ENCODE measurements around the gene C16orf46. TPM values are rescaled to one million over a fixed set of nuclear protein-coding genes. Genes with fewer than 3 reads are reported as not detected.
A peak's percentile ranks its signal among the peaks of the same experiment; 100 is the strongest.

The C16orf46 gene
- total RNA-seq, 2 donors from 2014 or later = 0.91 TPM; not detected in 1

- H3K4me1 Mint-ChIP-seq (ENCODE audit: low read depth) = no peaks in the 10 kb centered on the region
- no peak overlapping the region for H3K27ac Mint-ChIP-seq
- H3K9me3 Mint-ChIP-seq = no peaks in the 10 kb centered on the region
- H3K4me3 Mint-ChIP-seq = no peak overlapping the region
- no peak for DNase-seq
- H3K36me3 Mint-ChIP-seq (ENCODE audit: insufficient read depth in 2 of 2) = no peaks in the 10 kb centered on the region
- ATAC-seq (replicated peaks in 1 of 2) = no peak
- H3K27me3 Mint-ChIP-seq (ENCODE audit: low read depth) = no peaks in the 10 kb centered on the region
Measured at GRCh38 chr16:81067166-81067565, 9.9 kb downstream of the C16orf46 start.

GRCh38 chr16:81066681-81067080 lies 10.4 kb downstream of the C16orf46 start:
- DNase-seq = no peak
- no peaks in the 10 kb centered on the region for H3K4me1 Mint-ChIP-seq (ENCODE audit: low read depth)
- no peak for ATAC-seq (replicated peaks in 1 of 2)
- H3K36me3 Mint-ChIP-seq (ENCODE audit: insufficient read depth in 2 of 2) = no peaks in the 10 kb centered on the region
- H3K27me3 Mint-ChIP-seq (ENCODE audit: low read depth) = no peaks in the 10 kb centered on the region
- no peak overlapping the region for H3K27ac Mint-ChIP-seq
- H3K4me3 Mint-ChIP-seq = no peak overlapping the region
- no peaks in the 10 kb centered on the region for H3K9me3 Mint-ChIP-seq

GRCh38 chr16:81061871-81062608 lies 15.0 kb downstream of the C16orf46 start:
- DNase-seq (no peak), ATAC-seq (replicated peaks in 1 of 2) (no peak)
- H3K4me3 Mint-ChIP-seq = no peak overlapping the region
- H3K27me3 Mint-ChIP-seq (ENCODE audit: low read depth) = no peaks in the 10 kb centered on the region
- no peaks in the 10 kb centered on the region for H3K9me3 Mint-ChIP-seq
- H3K27ac Mint-ChIP-seq = no peak overlapping the region
- H3K4me1 Mint-ChIP-seq (ENCODE audit: low read depth) = no peaks in the 10 kb centered on the region
- H3K36me3 Mint-ChIP-seq (ENCODE audit: insufficient read depth in 2 of 2) = no peaks in the 10 kb centered on the region

- no peaks in the 10 kb centered on the region for H3K27me3 Mint-ChIP-seq (ENCODE audit: low read depth)
- H3K36me3 Mint-ChIP-seq (ENCODE audit: insufficient read depth in 2 of 2) = no peaks in the 10 kb centered on the region
- H3K27ac Mint-ChIP-seq = no peak overlapping the region
- no peaks in the 10 kb centered on the region for H3K9me3 Mint-ChIP-seq
- no peak overlapping the region for H3K4me3 Mint-ChIP-seq
- H3K4me1 Mint-ChIP-seq (ENCODE audit: low read depth) = no peaks in the 10 kb centered on the region
- DNase-seq = no peak
- no peak for ATAC-seq (replicated peaks in 1 of 2)
Measured at GRCh38 chr16:81061307-81061640, 15.8 kb downstream of the C16orf46 start.

GRCh38 chr16:81060576-81061306 lies 16.3 kb downstream of the C16orf46 start:
- no peaks in the 10 kb centered on the region for H3K36me3 Mint-ChIP-seq (ENCODE audit: insufficient read depth in 2 of 2)
- ATAC-seq (replicated peaks in 1 of 2) = no peak

GRCh38 chr16:81053761-81054160 lies 23.3 kb downstream of the C16orf46 start:
- peaks cover 7 to 12% of the 10 kb centered on the region in 2 donors for H3K36me3 Mint-ChIP-seq (ENCODE audit: insufficient read depth in 2 of 2)
- no peaks in the 10 kb centered on the region for H3K27me3 Mint-ChIP-seq (ENCODE audit: low read depth)
- no peak overlapping the region for H3K4me3 Mint-ChIP-seq
- H3K27ac Mint-ChIP-seq = no peak overlapping the region
- ATAC-seq (replicated peaks in 1 of 2) (no peak), DNase-seq (no peak)
- peaks cover 8% of the 10 kb centered on the region in 2 donors for H3K9me3 Mint-ChIP-seq
- no peaks in the 10 kb centered on the region for H3K4me1 Mint-ChIP-seq (ENCODE audit: low read depth)

More at GRCh38 chr16:81060576-81061306, 16.3 kb downstream of the C16orf46 start:
- Mint-ChIP-seq H3K4me1 (ENCODE audit: low read depth) (no peaks in the 10 kb centered on the region), H3K9me3 (no peaks in the 10 kb centered on the region), H3K27me3 (ENCODE audit: low read depth) (no peaks in the 10 kb centered on the region), H3K27ac (no peak overlapping the region), H3K4me3 (no peak overlapping the region)
- DNase-seq = no peak

GRCh38 chr16:81042821-81043220 lies 34.2 kb downstream of the C16orf46 start:
- Mint-ChIP-seq H3K4me1 (ENCODE audit: low read depth) (peaks cover 8% of the 10 kb centered on the region), H3K27me3 (ENCODE audit: low read depth) (no peaks in the 10 kb centered on the region), H3K9me3 (no peaks in the 10 kb centered on the region), H3K27ac (no peak overlapping the region), H3K36me3 (ENCODE audit: insufficient read depth in 2 of 2) (peaks cover 7 to 10% of the 10 kb centered on the region in 2 donors), H3K4me3 (no peak overlapping the region)
- ATAC-seq (replicated peaks in 1 of 2) (no peak), DNase-seq (no peak)

- H3K27me3 Mint-ChIP-seq (ENCODE audit: low read depth) = no peaks in the 10 kb centered on the region
- H3K4me3 Mint-ChIP-seq = no peak overlapping the region
- peaks cover 19% of the 10 kb centered on the region for H3K4me1 Mint-ChIP-seq (ENCODE audit: low read depth)
- ATAC-seq (replicated peaks in 1 of 2) = no peak
- no peak for DNase-seq
- H3K27ac Mint-ChIP-seq = no peak overlapping the region
- peaks cover 7 to 11% of the 10 kb centered on the region in 2 donors for H3K36me3 Mint-ChIP-seq (ENCODE audit: insufficient read depth in 2 of 2)
- no peaks in the 10 kb centered on the region for H3K9me3 Mint-ChIP-seq
Measured at GRCh38 chr16:81041696-81042095, 35.3 kb downstream of the C16orf46 start.

GRCh38 chr16:81040842-81041241 lies 36.2 kb downstream of the C16orf46 start:
- Mint-ChIP-seq H3K4me1 (ENCODE audit: low read depth) (peaks cover 20% of the 10 kb centered on the region), H3K27ac (peak overlapping the region; percentile 11), H3K4me3 (no peak overlapping the region), H3K36me3 (ENCODE audit: insufficient read depth in 2 of 2) (peaks cover 7 to 11% of the 10 kb centered on the region in 2 donors), H3K27me3 (ENCODE audit: low read depth) (no peaks in the 10 kb centered on the region), H3K9me3 (no peaks in the 10 kb centered on the region)
- no peak for ATAC-seq (replicated peaks in 1 of 2)
- DNase-seq = no peak

- DNase-seq (no peak), ATAC-seq (replicated peaks in 1 of 2) (no peak)
- Mint-ChIP-seq H3K36me3 (ENCODE audit: insufficient read depth in 2 of 2) (peaks cover 7 to 11% of the 10 kb centered on the region in 2 donors), H3K27ac (peak overlapping the region; percentile 80), H3K4me1 (ENCODE audit: low read depth) (peaks cover 23% of the 10 kb centered on the region), H3K4me3 (no peak overlapping the region), H3K27me3 (ENCODE audit: low read depth) (no peaks in the 10 kb centered on the region), H3K9me3 (no peaks in the 10 kb centered on the region)
Measured at GRCh38 chr16:81040131-81040530, 36.9 kb downstream of the C16orf46 start.

GRCh38 chr16:81036751-81037350 lies 40.2 kb downstream of the C16orf46 start:
- Mint-ChIP-seq H3K4me1 (ENCODE audit: low read depth) (peaks cover 27% of the 10 kb centered on the region), H3K27ac (no peak overlapping the region), H3K9me3 (no peaks in the 10 kb centered on the region), H3K27me3 (ENCODE audit: low read depth) (no peaks in the 10 kb centered on the region), H3K4me3 (peak overlapping the region; percentile 87 to 92), H3K36me3 (ENCODE audit: insufficient read depth in 2 of 2) (peaks cover 3 to 11% of the 10 kb centered on the region in 2 donors)
- DNase-seq (no peak), ATAC-seq (replicated peaks in 1 of 2) (no peak)

GRCh38 chr16:81035975-81036750 lies 40.9 kb downstream of the C16orf46 start:
- Mint-ChIP-seq H3K4me1 (ENCODE audit: low read depth) (peaks cover 27% of the 10 kb centered on the region), H3K27ac (no peak overlapping the region), H3K4me3 (peak overlapping the region; percentile 87 to 92), H3K9me3 (no peaks in the 10 kb centered on the region), H3K36me3 (ENCODE audit: insufficient read depth in 2 of 2) (peaks cover 3 to 7% of the 10 kb centered on the region in 2 donors), H3K27me3 (ENCODE audit: low read depth) (no peaks in the 10 kb centered on the region)
- ATAC-seq (replicated peaks in 1 of 2) (peak; percentile 83 to 84), DNase-seq (peak; percentile 45 to 67)
